Measurements from ENCODE around the gene ITFG1. TPM values are rescaled to one million over a fixed set of nuclear protein-coding genes. Genes with fewer than 3 reads are reported as not detected.

ITFG1 gene
- total RNA-seq, 1 donor = 58.6 TPM

DNA sequence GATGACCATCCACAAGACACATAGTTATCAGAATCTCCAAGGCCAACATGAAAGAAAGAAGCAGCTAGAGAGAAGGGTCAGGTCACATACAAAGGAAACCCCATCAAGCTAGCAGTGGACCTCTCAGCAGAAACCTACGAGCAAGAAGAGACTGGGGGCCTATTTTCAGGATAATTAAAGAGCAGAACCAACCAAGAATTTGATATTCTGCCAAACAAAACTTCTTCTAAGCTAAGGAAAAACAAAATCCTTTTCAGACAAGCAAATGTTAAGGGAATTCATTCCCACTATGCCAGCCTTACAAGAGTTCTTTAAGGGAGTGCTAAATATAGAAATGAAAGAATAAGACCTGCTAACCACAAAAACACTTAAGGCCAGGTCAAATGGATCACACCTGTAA is 47.8 kb downstream of the ITFG1 start:
- no peak for DNase-seq (ENCODE audit: insufficient read length, low spot score, missing footprints)
- no peak overlapping the region for H3K4me2 ChIP-seq (ENCODE audit: insufficient read depth, low read length)
- TF ChIP-seq, protein P1, sequence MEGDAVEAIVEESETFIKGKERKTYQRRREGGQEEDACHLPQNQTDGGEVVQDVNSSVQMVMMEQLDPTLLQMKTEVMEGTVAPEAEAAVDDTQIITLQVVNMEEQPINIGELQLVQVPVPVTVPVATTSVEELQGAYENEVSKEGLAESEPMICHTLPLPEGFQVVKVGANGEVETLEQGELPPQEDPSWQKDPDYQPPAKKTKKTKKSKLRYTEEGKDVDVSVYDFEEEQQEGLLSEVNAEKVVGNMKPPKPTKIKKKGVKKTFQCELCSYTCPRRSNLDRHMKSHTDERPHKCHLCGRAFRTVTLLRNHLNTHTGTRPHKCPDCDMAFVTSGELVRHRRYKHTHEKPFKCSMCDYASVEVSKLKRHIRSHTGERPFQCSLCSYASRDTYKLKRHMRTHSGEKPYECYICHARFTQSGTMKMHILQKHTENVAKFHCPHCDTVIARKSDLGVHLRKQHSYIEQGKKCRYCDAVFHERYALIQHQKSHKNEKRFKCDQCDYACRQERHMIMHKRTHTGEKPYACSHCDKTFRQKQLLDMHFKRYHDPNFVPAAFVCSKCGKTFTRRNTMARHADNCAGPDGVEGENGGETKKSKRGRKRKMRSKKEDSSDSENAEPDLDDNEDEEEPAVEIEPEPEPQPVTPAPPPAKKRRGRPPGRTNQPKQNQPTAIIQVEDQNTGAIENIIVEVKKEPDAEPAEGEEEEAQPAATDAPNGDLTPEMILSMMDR (IDR thresholded peaks at IDR 0.05; ENCODE audit: extremely low read depth, low read depth, low read length) = no peak
- no peaks in the 10 kb centered on the region for H3K36me3 ChIP-seq (ENCODE audit: insufficient read depth, low read length)
- no peaks in the 10 kb centered on the region for H4K20me1 ChIP-seq (ENCODE audit: insufficient read depth, low read length)
- H2AFZ ChIP-seq (ENCODE audit: low read length) = no peak overlapping the region
- no peak overlapping the region for H3K27ac ChIP-seq (ENCODE audit: low read depth, low read length)
- no peaks in the 10 kb centered on the region for H3K4me1 ChIP-seq (ENCODE audit: insufficient read depth, low read length)
- peaks cover 4% of the 10 kb centered on the region for H3K79me2 ChIP-seq (ENCODE audit: insufficient read depth, low read length)
- no peaks in the 10 kb centered on the region for H3K27me3 ChIP-seq (ENCODE audit: insufficient read depth, low read length)
- H3K9me3 ChIP-seq (ENCODE audit: low read depth, low read length) = no peaks in the 10 kb centered on the region
- H3K4me3 ChIP-seq (ENCODE audit: insufficient read depth, low read length) = no peak overlapping the region

DNA sequence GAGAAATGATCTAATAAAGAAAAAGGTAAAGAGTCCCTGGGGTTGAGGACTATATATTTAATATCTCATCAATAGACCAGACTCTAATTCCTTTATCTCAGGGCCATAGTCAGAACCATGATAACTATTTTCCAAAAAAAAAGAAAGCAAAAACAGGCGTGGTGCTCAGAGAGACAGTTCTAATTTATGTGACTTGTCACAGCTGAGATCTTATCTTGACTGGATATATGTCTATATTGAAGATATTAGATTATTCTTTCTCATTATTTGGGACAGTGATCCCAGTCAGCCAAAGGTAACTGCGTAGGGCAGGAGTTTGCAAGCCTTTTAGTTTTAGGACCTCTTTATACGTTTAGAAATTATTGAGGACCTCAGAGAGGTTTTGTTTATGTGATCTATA is 52.4 kb downstream of the ITFG1 start:
- no peaks in the 10 kb centered on the region for H3K9me3 ChIP-seq (ENCODE audit: low read depth, low read length)
- no peak overlapping the region for H3K27ac ChIP-seq (ENCODE audit: low read depth, low read length)
- H3K4me2 ChIP-seq (ENCODE audit: insufficient read depth, low read length) = no peak overlapping the region
- H3K36me3 ChIP-seq (ENCODE audit: insufficient read depth, low read length) = no peaks in the 10 kb centered on the region
- H3K27me3 ChIP-seq (ENCODE audit: insufficient read depth, low read length) = no peaks in the 10 kb centered on the region
- H2AFZ ChIP-seq (ENCODE audit: low read length) = no peak overlapping the region
- no peak for DNase-seq (ENCODE audit: insufficient read length, low spot score, missing footprints)
- H4K20me1 ChIP-seq (ENCODE audit: insufficient read depth, low read length) = no peaks in the 10 kb centered on the region
- H3K4me3 ChIP-seq (ENCODE audit: insufficient read depth, low read length) = no peak overlapping the region
- no peaks in the 10 kb centered on the region for H3K4me1 ChIP-seq (ENCODE audit: insufficient read depth, low read length)
- TF ChIP-seq, protein P1 (IDR thresholded peaks at IDR 0.05; ENCODE audit: extremely low read depth, low read depth, low read length) = no peak
- peaks cover 4% of the 10 kb centered on the region for H3K79me2 ChIP-seq (ENCODE audit: insufficient read depth, low read length)

DNA sequence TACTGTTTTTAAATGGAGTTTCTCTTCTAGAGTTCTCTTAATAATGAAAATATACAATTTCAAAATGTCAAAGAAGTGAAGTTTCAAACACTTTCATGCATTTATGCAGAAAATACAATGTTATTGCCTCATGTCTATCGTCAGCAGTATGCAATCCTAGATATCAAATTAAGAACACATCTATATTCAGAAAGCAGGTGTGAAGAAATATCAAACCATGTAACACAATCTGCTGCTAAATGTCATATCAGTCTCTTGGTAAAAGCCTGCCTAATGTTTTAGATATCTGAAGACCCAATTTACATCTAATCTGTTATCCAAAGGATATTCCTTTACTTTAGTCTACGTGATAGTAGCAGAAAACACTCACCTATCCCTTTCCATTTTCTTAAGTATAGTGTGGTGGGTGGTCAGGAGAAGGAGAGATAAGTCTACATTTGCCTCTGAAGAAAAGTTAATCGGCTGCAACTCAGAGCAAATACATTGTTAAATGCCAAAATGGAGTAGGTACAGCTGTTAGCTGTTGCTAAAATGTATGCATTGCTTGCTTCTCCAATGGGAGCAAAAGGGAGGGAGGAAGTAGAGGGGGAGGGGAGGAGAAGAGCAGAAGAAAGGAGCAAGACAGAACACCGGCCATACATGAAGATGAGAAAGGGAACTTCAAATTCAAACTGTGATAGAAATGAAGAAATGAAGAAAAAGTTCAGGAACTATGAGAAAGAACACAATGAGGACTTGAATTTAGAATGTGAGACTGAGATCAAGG is 64.9 kb downstream of the ITFG1 start:
- Histone ChIP-seq H3K4me1 (ENCODE audit: insufficient read depth, low read length) (peaks cover 9% of the 10 kb centered on the region), H3K27ac (ENCODE audit: low read depth, low read length) (no peak overlapping the region), H3K9me3 (ENCODE audit: low read depth, low read length) (no peaks in the 10 kb centered on the region), H2AFZ (ENCODE audit: low read length) (no peak overlapping the region), H3K4me2 (ENCODE audit: insufficient read depth, low read length) (no peak overlapping the region), H3K36me3 (ENCODE audit: insufficient read depth, low read length) (no peaks in the 10 kb centered on the region), H3K79me2 (ENCODE audit: insufficient read depth, low read length) (no peaks in the 10 kb centered on the region), H4K20me1 (ENCODE audit: insufficient read depth, low read length) (no peaks in the 10 kb centered on the region), H3K4me3 (ENCODE audit: insufficient read depth, low read length) (no peak overlapping the region), H3K27me3 (ENCODE audit: insufficient read depth, low read length) (no peaks in the 10 kb centered on the region)
- DNase-seq (ENCODE audit: insufficient read length, low spot score, missing footprints) = no peak
- TF ChIP-seq, protein P1 (IDR thresholded peaks at IDR 0.05; ENCODE audit: extremely low read depth, low read depth, low read length) = no peak

DNA sequence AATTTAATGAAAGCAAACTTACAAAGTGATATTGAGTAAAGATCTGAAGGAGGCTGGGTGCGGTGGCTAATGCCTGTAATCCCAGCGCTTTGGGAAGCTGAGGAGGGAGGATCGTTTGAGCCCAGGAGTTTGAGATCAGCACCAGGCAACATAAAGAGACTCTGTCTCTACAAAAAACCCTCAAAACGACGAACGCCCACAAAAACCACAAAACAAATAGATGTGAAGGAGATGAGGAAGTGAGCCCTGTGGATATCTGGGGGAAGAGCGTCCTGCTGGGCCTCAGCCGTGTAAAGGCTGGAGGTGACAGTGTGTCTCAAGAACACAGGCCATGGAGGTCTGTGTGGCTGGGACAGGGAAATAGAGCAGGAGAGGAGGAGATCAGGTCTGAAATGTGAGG is 68.8 kb downstream of the ITFG1 start:
- Histone ChIP-seq H3K4me3 (ENCODE audit: insufficient read depth, low read length) (no peak overlapping the region), H3K79me2 (ENCODE audit: insufficient read depth, low read length) (no peaks in the 10 kb centered on the region), H3K36me3 (ENCODE audit: insufficient read depth, low read length) (no peaks in the 10 kb centered on the region), H3K9me3 (ENCODE audit: low read depth, low read length) (no peaks in the 10 kb centered on the region), H2AFZ (ENCODE audit: low read length) (peak overlapping the region; percentile 5), H3K27me3 (ENCODE audit: insufficient read depth, low read length) (no peaks in the 10 kb centered on the region), H3K27ac (ENCODE audit: low read depth, low read length) (peak overlapping the region; percentile 11), H3K4me1 (ENCODE audit: insufficient read depth, low read length) (peaks cover 9% of the 10 kb centered on the region), H3K4me2 (ENCODE audit: insufficient read depth, low read length) (peak overlapping the region; percentile 55), H4K20me1 (ENCODE audit: insufficient read depth, low read length) (no peaks in the 10 kb centered on the region)
- TF ChIP-seq, protein P1 (IDR thresholded peaks at IDR 0.05; ENCODE audit: extremely low read depth, low read depth, low read length) = no peak
- peak; percentile 62 for DNase-seq (ENCODE audit: insufficient read length, low spot score, missing footprints)

Data from osteoblast (primary cell).